Skin epidermis (tissue), 12 donors: ENCODE results near the gene GPN3.
"Not testable (repeated sequence)": the region's sequence is repeated elsewhere in the genome, so short reads cannot be mapped to it uniquely, and the experiment has no call there.

Experiments used
- H3K27ac ChIP-seq, 21 experiments: fragments of 200-600 bp; sonication (generic) in 11 of 21; one replicate each; pipeline ENCODE4 v1.5.0; 2020; ENCODE audit warnings: mild to moderate bottlenecking in 3 of 21, inconsistent platforms in 2 of 21, moderate library complexity in 2 of 21
- H3K4me3 ChIP-seq, 7 experiments: fragments of 200-600 bp; sonication (generic) in 2 of 7; one replicate each; pipeline ENCODE4 v1.5.0; 2020; ENCODE audit warnings: inconsistent platforms in 2 of 7, mild to moderate bottlenecking in 2 of 7, moderate library complexity in 1 of 7

GPN3 gene

DNA sequence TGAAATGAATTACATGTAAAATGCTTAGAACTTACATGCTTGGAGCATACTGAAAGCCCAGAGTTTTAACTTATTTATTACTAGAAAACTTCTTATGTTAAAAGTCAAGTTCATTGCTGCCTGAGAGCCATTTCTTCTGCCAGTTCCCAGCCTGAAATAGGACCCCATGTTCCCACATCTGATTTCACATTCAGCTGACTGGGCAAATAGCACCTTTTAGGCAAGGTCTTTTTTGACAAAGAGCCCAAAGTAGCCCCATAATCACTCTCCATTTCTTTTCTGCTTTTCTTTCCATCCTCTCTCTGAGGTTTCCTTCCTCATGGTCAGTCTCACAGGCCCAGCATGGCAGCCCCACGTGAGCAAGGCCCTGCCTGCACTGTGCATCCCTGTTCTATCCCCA is 16.8 kb downstream of the GPN3 start:
- Histone ChIP-seq H3K27ac (peak overlapping the region in 3 of 21 experiments; percentile 17 to 93 (median 34)), H3K4me3 (no peak overlapping the region)

DNA sequence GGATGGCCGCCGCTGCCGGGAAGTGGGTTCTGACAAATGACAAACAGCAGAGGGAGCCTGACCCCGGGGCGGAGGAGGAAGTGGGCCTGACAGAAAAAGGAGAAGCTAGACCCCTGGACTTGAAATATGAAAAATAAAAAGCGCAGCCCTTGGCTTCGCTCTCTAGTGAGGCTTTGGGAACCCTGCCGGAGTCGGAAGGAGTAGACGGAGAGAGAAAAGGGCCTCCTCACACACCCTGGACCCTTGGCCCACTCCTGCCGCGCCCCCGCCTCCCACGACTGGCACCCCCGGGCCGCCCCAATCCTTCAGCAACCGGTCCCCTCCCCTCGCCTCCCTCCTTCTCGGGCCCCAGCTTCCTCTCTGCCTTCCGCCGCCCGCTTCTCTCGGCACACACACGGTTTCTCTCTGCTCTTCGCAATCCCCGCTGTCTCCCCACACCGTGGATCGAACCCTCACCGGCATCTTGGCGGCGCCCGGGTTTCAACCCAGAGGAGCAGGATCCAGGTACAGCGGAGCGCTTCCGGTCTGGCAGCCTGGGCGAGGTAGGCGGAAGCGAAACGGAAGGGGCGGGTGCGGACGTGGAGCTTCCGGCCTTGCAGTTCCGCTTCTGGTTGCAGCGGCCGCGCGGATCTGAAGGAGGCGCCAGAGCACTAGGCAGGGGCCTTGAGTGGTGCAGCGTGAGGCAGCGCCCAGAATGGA is 18.1 kb downstream of the GPN3 start, which contains the start of gene ARPC3:
Gene ARPC3, minus strand, starts transcription at position 539 of the 699 bp plus-strand sequence. Its CDS starts 77 bp downstream, at position 462.
- peak within 1 kb of the TSS; percentile 75 to 98 (median 90) for H3K4me3 ChIP-seq
- H3K27ac ChIP-seq: peak within 1 kb of the TSS; percentile 93 to 99 (median 98)

DNA sequence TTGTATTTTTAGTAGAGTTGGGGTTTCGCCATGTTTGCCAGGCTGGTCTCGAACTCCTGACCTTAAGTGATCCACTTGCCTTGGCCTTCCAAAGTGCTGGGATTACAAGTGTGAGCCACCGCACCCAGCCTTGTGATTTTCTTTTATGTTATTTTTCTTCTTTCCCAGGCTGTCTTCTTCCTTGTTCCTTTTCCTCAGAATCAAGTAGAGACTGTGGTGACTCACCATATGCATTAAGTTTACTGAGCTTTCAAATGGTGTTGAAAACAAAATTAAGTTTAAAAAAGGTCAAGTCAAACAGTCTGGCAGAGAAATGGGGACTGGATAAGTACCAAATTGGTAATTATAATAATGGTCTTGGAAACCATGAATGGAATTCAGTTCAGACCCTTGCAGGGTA is 23.6 kb downstream of the GPN3 start:
- Histone ChIP-seq H3K27ac (no peak overlapping the region), H3K4me3 (no peak overlapping the region)

DNA sequence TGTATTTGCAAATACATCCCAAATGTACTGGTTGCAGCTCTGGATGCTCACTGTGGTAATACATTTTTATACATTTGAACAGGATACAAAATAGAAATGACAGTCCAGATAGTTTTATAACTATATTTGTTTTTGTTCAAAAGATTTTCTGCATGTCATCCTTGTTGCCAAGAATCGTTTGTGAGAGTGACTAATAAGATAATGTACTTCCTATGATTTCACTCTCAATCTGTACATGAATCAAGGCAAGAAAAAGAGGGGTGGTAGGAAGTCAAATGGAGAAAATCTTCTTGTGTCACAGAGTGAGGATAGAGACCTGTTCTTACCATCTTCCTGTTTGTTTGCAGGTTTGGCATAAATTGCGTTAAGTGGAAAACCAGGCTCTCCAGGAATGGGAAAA is 31.8 kb downstream of the GPN3 start:
- Histone ChIP-seq H3K4me3 (no peak overlapping the region), H3K27ac (no peak overlapping the region)

DNA sequence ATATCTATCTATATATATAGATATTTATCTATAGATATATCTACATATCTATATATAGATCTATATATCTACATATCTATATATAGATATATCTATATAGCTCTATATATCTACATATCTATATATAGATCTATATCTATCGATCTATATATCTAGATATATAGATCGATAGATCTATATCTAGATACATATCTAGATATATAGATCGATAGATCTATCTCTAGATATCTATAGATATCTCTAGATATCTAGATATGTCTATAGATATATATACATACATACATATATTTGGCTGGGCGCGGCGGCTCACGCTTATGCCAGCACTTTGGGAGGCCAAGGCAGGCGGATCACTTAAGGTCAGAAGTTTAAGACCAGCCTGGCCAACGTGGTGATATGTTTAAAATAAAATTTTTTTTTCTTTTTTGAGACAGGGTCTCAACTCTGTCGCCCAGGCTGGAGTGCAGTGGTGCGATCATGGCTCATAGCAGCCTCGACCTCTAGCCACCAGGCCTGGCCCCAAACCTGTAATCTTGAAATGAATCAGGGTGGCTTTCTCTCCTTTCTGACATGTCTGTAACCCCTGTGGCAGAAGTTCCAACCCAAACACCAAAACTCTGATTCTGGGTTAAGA is 36.0 kb downstream of the GPN3 start:
- Histone ChIP-seq H3K4me3 (peak overlapping the region; percentile 36 to 52 (median 44)), H3K27ac (peak overlapping the region in 10 of 21 experiments; percentile 17 to 81 (median 63))

DNA sequence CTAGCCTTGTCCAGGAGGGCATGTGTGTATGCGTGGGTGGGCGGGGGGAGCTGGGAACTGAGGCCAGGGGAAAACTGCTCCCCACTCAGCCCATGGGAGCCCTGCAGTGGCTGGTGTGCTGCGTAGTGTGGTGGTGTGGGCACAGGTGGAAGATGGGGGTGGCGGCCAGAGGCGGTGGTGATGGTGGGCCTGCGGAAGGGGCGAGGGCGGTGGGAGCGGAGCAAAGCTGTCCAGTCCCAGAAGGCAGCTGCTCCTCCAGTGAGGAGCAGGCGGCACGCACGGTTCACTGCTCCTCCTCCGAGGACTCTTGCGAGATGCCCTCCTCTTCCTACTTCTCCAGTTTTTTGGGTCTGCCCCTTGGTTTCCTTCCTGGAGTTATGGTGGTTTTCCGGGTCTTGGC is 38.4 kb downstream of the GPN3 start:
- not testable (repeated sequence) for H3K27ac ChIP-seq, H3K4me3 ChIP-seq

DNA sequence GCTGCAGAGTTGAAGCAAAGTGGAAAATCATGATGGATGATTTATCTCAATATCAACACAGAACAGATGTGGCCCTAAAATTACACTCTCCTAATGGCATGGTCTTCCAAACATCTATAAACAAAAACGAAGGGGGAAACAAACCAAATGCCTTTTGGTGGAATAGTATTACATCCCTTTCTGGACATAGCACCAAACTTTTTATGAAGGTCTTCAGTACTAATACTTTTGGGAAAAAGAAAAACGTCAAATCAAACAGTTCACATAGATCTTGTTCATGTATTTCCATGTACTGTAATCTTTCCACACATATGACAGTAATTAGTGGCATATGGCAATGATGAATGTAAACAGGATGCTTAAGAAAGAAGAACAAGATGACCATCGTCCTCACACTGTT is 41.7 kb downstream of the GPN3 start:
- Histone ChIP-seq H3K4me3 (no peak overlapping the region), H3K27ac (no peak overlapping the region)

DNA sequence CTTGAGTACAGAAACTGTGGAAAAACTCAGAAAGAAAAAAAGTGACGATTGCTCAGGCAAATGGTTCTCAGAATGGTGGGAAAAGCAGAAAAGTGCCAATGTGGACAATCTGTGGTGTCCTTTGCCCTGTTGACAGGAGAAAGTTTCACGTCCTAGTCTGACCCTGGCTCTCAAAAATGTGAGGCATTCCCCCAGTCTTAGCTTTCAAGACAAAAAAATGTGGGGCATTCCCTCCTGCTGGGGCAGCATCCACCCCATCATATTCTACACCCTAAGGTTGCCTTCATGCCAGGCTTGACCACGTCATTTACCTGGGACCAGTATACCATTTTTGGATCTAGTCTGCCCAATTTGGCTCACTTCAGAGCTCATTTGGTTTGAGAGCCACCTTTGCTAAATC is 43.8 kb downstream of the GPN3 start:
- Histone ChIP-seq H3K27ac (no peak overlapping the region), H3K4me3 (no peak overlapping the region)

DNA sequence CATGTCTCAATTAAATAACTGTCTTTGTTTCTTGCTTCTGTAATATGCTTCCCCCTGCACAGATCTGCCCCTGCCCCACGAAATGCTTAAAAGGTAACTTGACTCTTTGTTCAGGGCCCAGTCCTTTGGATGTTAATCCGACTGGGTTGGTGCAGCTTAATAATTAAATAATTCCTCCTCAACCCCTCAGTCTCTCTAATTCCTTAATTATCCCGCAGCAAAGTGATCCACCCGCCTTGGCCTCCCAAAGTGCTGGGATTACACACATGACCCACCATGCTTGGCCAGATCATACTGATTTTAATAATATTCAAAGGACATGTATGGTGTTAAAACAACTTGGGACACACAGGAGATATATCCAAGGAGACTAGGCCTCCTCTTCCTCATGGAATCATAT is 46.4 kb downstream of the GPN3 start:
- H3K4me3 ChIP-seq: no peak overlapping the region
- H3K27ac ChIP-seq: no peak overlapping the region

DNA sequence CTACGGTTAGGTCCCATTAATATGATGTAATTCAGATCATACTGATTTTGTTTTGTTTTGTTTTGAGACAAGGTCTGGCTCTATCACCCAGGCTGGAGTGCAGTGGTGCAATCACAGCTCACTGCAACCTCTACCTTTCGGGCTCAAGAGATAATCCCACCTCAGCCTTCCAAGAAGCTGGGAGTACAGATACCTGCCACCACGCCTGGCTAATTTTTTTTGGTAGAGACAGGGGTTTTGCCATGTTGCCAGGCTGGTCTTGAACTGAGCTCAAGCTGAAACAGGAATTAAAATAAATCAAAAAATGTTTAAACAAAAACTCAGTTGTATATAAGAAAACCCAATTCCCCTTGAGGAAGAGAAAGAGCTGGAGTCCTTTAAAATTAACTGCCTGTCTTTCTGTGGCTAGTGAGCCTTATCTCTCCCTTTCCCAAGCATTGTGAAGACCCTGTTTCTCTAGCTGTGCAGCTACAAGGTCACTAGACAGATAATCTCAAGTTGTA is 46.8 kb downstream of the GPN3 start:
- no peak overlapping the region for H3K4me3 ChIP-seq
- no peak overlapping the region for H3K27ac ChIP-seq

DNA sequence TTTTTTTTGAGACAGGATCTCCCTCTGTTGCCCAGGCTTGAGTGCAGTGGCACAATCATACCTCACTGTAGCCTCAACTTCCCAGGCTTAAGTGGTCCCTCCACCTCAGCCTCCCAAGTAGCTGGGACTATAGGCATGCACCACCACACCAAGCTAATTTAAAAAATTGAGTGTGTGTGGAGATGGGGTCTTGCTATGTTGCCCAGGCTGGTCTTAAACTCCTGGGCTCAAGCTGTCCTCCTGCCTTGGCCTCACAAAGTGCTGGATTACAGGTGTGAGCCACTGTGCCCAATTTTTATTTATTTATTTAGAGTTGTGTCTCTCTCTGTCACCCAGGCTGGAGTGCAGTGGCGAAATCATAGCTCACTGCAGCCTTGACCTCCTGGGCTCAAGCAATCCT is 47.4 kb downstream of the GPN3 start:
- H3K4me3 ChIP-seq, H3K27ac ChIP-seq: not testable (repeated sequence)

DNA sequence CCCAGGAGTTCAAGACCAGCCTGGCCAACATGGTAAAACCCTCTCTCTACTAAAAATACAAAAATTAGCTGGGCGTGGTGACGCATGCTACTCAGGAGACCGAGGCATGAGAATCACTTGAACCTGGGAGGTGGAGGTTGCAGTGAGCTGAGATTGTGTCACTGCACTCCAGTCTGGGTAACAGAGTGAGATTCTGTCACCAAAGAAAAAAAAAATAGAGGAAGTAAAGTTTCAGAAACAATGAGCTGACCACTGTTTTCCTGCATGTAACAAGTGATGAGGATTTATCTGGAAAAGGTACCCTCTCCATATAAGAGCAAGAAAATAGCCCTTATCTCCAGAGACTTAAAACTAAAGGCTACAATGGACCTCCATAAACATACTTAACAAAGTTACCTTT is 50.9 kb downstream of the GPN3 start:
- not testable (repeated sequence) for H3K27ac ChIP-seq, H3K4me3 ChIP-seq

DNA sequence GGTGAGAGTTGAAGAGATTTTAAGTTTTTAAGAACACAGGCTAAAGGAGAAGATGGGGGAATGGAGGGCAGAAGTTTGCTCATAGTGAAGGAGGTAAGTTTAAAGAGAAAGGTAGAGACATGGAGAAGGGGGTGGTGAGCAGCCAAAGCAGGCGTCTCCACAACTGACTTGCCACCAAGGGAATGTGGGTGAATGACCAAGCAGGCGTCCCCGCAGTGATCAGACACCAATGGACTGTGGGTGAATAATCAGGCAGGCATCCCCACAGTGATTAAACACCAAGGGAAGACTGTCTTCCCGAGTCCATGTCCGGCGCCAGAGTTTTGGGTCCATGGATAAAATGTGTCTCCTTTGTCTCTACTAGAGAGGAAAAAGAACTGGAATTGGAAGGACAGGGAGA is 58.0 kb downstream of the GPN3 start:
- H3K27ac ChIP-seq, H3K4me3 ChIP-seq: not testable (repeated sequence)

DNA sequence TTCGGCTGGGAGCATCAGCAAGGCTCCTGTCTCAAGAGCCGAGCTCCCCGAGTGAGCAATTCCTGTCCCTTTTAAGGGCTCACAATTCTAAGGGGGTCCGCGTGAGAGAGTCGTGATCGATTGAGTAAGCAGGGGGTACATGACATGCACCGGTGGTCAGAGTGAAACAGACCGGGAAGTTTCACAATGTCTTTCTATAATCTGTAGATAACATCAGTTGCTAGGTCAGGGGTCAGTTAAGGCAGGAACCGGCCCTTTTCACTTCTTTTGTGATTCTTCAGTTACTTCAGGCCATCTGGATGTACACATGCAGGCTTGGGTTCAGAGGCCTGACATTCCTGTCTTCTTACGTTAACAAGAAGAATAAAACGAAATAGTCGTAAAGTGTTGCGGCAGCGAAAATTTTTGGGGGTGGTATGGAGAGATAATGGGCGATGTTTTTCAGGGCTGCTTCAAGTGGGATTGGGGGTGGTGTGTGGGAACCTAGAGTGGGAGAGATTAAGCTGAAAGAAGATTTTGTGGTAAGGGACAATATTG is 62.9 kb downstream of the GPN3 start:
- H3K4me3 ChIP-seq, H3K27ac ChIP-seq: not testable (repeated sequence)

DNA sequence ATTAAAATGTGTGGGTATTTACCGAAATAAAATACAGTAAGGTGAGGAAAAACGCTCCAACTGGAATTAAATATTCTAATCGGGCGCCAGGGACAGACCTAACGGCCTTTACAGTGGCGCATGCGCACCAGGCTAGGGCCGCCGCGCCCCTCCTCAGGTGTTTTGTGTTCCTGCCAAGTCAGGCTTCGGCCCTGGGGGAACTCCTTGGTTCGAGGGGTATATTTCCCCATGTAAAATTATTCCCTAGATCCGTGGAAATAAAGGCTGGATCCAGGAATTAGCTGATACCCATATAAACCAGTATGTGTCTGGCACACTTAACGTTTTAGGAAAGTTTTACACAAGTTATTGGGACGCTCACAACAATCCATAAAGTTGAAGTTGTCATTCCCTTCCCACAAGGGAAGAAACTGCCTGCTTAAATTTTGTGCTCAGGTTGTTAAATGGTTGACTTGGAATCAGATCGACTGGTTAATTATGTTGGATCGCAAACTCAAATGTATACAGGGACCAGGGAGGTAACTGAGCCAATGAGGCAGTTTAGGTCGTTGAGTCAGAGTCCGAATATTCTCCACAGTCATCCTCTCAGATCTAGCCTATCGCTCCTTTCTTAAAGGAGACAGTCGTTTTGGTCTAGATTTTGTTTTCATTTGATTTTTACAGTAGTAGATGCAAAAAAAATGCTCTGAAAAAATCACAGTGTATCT is 63.9 kb downstream of the GPN3 start:
- Histone ChIP-seq H3K4me3 (peak overlapping the region; percentile 60 to 100 (median 94)), H3K27ac (peak overlapping the region; percentile 71 to 99 (median 94))

DNA sequence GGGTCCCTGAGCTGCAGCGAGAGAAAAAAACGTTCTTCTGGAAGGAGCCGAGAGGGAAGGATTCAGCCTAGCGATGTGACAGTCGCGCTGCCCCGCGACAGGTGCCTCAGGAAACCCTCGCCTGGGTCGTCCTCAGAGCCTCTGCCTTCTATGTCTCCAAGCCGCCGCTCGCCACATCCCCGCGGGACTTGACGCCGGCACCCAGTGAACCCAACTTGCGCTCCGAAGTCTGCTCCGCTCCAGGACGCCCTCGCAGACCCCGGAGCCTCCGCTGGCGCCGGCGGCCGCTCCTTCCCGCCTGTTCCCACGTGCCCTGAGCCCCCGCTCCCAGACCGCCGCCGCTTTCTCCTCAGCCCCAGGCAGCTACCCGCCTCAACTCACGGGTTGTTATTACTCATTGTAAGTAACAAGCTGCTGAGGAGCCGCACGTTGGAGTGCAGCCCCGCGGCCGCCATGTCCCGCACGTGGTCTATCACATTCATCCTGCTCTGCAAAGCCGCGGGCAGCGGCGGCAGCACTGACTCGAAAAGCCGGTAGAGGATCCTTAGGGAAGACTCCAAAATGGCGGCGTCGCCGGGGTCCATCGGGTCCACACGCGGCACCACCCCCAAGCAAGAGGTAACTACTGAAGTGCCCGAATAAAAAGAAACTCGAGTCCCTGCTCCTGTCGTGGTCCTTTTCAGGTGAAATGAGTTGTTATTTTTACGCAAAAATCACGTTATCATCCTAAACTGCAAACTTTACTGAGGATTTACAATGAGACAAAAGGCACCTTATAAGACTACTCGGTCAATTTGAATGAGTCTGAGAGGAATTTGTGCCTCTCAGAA is 64.7 kb downstream of the GPN3 start, which contains the start of gene ANAPC7:
Gene ANAPC7, minus strand, starts transcription at position 563 of the 830 bp plus-strand sequence. Its CDS starts 81 bp downstream, at position 482.
- Histone ChIP-seq H3K4me3 (peak within 1 kb of the TSS; percentile 60 to 100 (median 94)), H3K27ac (peak within 1 kb of the TSS; percentile 71 to 99 (median 94))
